Measurements from ENCODE around the gene IQSEC3. TPM values are rescaled to one million over a fixed set of nuclear protein-coding genes. Genes with fewer than 3 reads are reported as not detected.

Gene IQSEC3
- total RNA-seq, 2 experiments from 2014 or later = not detected

- Histone ChIP-seq H4K20me1 (ENCODE audit: insufficient read depth, low read length) (no peaks in the 10 kb centered on the region), H3K27ac (ENCODE audit: low read depth, low read length, poor library complexity, severe bottlenecking) (no peak overlapping the region), H2AFZ (ENCODE audit: low read length) (peak overlapping the region; percentile 27; the same call in 1 of the 2 replicates), H3K9me2 (ENCODE audit: insufficient read depth, low read length) (no peaks in the 10 kb centered on the region), H3K9me3 (ENCODE audit: low read length) (no peaks in the 10 kb centered on the region), H3K36me3 (ENCODE audit: insufficient read depth, low read length) (no peaks in the 10 kb centered on the region), H3K4me3 (ENCODE audit: low read depth, low read length, poor library complexity, severe bottlenecking) (no peak overlapping the region), H3K79me2 (ENCODE audit: insufficient read depth, low read depth, low read length) (no peaks in the 10 kb centered on the region), H3K4me1 (ENCODE audit: insufficient read depth, low read length, poor library complexity, severe bottlenecking) (peaks cover 8% of the 10 kb centered on the region), H3K4me2 (ENCODE audit: low read length) (no peak overlapping the region)
- TF ChIP-seq EZH2phosphoT487 (IDR thresholded peaks at IDR 0.05; ENCODE audit: borderline replicate concordance, low read depth, low read length) = no peak
- TF ChIP-seq CTCF (conservative IDR thresholded peaks at IDR 0.05; ENCODE audit: low read length) = peak; percentile 97
- ChIA-PET POLR2A (interaction anchor here (1.5 kb wide), 2 partner anchors 26 to 47 kb away, joined by 4 read pairs; no protein-coding TSS in a partner anchor), CTCF (ENCODE audit: unreplicated experiment) (interaction anchor here (1.4 kb wide), 1 partner anchor 47 kb away, joined by 3 read pairs; no protein-coding TSS in a partner anchor)
- intact Hi-C loops (cut with micrococcal nuclease; ENCODE audit: unreplicated experiment) = loop anchor here (1.0 kb wide), 1 partner anchor 47 kb away; no protein-coding TSS in a partner anchor
- no TSS peak for BruUV-seq (replicated peaks)
- peak; percentile 87 for DNase-seq (ENCODE audit: low spot score)
These were observed 86.6 kb downstream of the IQSEC3 start for GRCh38 chr12:153080-153746.

- no TSS peak for BruUV-seq (replicated peaks)
- H3K4me3 ChIP-seq (ENCODE audit: low read depth, low read length, poor library complexity, severe bottlenecking) = no peak overlapping the region
- no peaks in the 10 kb centered on the region for H3K9me3 ChIP-seq (ENCODE audit: low read length)
- no peaks in the 10 kb centered on the region for H4K20me1 ChIP-seq (ENCODE audit: insufficient read depth, low read length)
- ChIA-PET CTCF (ENCODE audit: unreplicated experiment) (interaction anchor here (0.6 kb wide), 1 partner anchor 42 kb away, joined by 3 read pairs; no protein-coding TSS in a partner anchor), POLR2A (no interaction called here)
- no peaks in the 10 kb centered on the region for H3K79me2 ChIP-seq (ENCODE audit: insufficient read depth, low read depth, low read length)
- H2AFZ ChIP-seq (ENCODE audit: low read length) = no peak overlapping the region
- TF ChIP-seq EZH2phosphoT487 (IDR thresholded peaks at IDR 0.05; ENCODE audit: borderline replicate concordance, low read depth, low read length) = no peak
- TF ChIP-seq CTCF (conservative IDR thresholded peaks at IDR 0.05; ENCODE audit: low read length) = no peak
- H3K36me3 ChIP-seq (ENCODE audit: insufficient read depth, low read length) = no peaks in the 10 kb centered on the region
- H3K4me1 ChIP-seq (ENCODE audit: insufficient read depth, low read length, poor library complexity, severe bottlenecking) = peaks cover 8% of the 10 kb centered on the region
- no peak overlapping the region for H3K27ac ChIP-seq (ENCODE audit: low read depth, low read length, poor library complexity, severe bottlenecking)
- no peak overlapping the region for H3K4me2 ChIP-seq (ENCODE audit: low read length)
- DNase-seq (ENCODE audit: low spot score) = no peak
- H3K9me2 ChIP-seq (ENCODE audit: insufficient read depth, low read length) = no peaks in the 10 kb centered on the region
- intact Hi-C loops (cut with micrococcal nuclease; ENCODE audit: unreplicated experiment) = no loop called here
These were observed 87.5 kb downstream of the IQSEC3 start for GRCh38 chr12:154058-154457.

GRCh38 chr12:155006-155405 lies 88.4 kb downstream of the IQSEC3 start:
- intact Hi-C loops (cut with micrococcal nuclease; ENCODE audit: unreplicated experiment) = no loop called here
- no peak for DNase-seq (ENCODE audit: low spot score)
- no TSS peak for BruUV-seq (replicated peaks)
- no peaks in the 10 kb centered on the region for H3K9me3 ChIP-seq (ENCODE audit: low read length)
- H4K20me1 ChIP-seq (ENCODE audit: insufficient read depth, low read length) = no peaks in the 10 kb centered on the region
- CTCF ChIA-PET (ENCODE audit: unreplicated experiment) = no interaction called here
- no peaks in the 10 kb centered on the region for H3K9me2 ChIP-seq (ENCODE audit: insufficient read depth, low read length)
- no peak overlapping the region for H3K27ac ChIP-seq (ENCODE audit: low read depth, low read length, poor library complexity, severe bottlenecking)
- no peak overlapping the region for H3K4me2 ChIP-seq (ENCODE audit: low read length)
- H2AFZ ChIP-seq (ENCODE audit: low read length) = no peak overlapping the region
- POLR2A ChIA-PET = interaction anchor here (0.6 kb wide), 1 partner anchor 60 kb away, joined by 3 read pairs; no protein-coding TSS in a partner anchor
- H3K4me1 ChIP-seq (ENCODE audit: insufficient read depth, low read length, poor library complexity, severe bottlenecking) = peaks cover 8% of the 10 kb centered on the region
- H3K36me3 ChIP-seq (ENCODE audit: insufficient read depth, low read length) = no peaks in the 10 kb centered on the region
- no peak for TF ChIP-seq EZH2phosphoT487 (IDR thresholded peaks at IDR 0.05; ENCODE audit: borderline replicate concordance, low read depth, low read length)
- no peak for TF ChIP-seq CTCF (conservative IDR thresholded peaks at IDR 0.05; ENCODE audit: low read length)
- H3K4me3 ChIP-seq (ENCODE audit: low read depth, low read length, poor library complexity, severe bottlenecking) = no peak overlapping the region
- H3K79me2 ChIP-seq (ENCODE audit: insufficient read depth, low read depth, low read length) = no peaks in the 10 kb centered on the region

Data from OCI-LY7 (cell line).